Posterior vena cava (tissue), 2 donors: ENCODE results near the gene SMIM21. TPM values are rescaled to one million over a fixed set of nuclear protein-coding genes. Genes with fewer than 3 reads are reported as not detected.

Source experiments
- total RNA-seq, 2 donors: library from RNA; stranded (reverse); fragmentation: NEBNext Ultra II Directional; extraction: Animal tissue kit (Norgen Biotek cat#: 25700); gene quantifications; one replicate each; pipeline ENCODE4 v1.2.1, GENCODE V29; 2021
- donor health status: DM: yes; HTN: yes; CAD: no.
- donor health status: DM: yes; HTN: yes; CAD: no.

SMIM21 gene
- total RNA-seq, 2 donors from 2014 or later = not detected

Other genes with a start within 250 kb of the SMIM21 start
- gene PTGR3, start 218.6 kb downstream of the SMIM21 start, total RNA-seq = 10 to 100 TPM; 13.7 to 15.8 TPM
- gene TSHZ1, start 216.9 kb downstream of the SMIM21 start, total RNA-seq = 10 to 100 TPM; 18.5 to 19.0 TPM